Fibroblast of the conjunctiva (primary cell): ENCODE results near the gene BID.

Experiments used
- DNase-seq: peaks from one replicate; pipeline ENCODE4 v3.0.0-alpha.2; 2010; ENCODE audit warnings: low read depth

BID gene

GRCh38 chr22:17783312-17783711 lies 9.0 kb upstream of the BID start:
- DNase-seq = no peak

GRCh38 chr22:17782621-17783020 lies 8.4 kb upstream of the BID start:
- DNase-seq = no peak

DNA sequence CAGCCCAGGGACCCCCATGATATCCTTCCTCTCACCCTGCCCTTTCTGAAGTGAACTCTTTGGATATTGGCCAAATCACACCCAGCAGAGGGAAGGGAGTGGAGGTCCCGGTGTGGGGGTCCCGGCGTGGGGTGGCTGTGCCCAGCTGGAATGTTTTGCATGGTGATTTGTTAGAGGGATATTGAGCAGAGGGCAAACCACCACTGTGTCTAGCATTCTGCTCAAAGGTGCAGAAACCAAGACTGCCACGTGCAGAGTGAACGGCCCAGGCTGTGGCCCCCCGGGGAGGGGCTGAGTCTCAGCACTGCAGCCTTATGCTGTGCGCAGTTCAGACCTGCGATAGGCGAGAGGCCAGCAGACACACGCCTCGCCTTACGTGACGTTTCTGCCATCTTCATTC lies 7.9 kb upstream of the BID start:
- DNase-seq = no peak

DNA sequence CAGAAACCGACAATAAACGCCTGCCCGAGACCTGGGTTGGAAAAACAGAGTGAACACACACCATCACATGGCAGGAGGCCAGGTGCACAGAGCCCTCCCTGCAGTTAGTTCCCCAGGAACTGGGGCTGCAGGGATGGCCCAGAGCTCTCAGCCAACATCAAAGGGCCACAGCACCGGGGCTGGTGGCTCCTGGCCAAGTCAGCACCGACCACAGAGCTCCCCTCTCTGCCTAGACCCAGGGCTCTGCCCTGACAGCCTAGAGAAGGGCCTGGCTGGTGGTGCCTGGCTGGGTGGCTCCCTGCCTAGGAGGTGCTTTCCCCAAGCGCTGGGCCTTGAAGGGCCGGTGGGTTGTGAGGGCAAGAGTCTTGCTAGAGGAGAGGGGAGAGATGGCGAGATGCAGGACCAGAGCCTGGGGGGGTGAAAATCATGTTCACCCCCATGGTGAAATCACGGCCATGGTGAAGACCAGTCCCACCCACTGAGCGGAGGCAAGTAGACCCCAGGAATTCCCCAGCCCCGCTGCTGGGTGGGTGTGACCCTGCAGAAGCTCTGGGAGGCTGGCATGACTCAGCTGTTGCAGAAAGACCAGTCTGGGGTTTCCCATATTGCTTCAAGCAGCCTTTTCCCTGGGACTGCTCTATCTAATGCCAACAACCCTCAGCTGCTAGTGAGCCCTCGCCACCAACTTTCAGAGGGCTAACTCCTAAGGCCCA lies 7.2 kb upstream of the BID start:
- DNase-seq = peak; percentile 71

DNA sequence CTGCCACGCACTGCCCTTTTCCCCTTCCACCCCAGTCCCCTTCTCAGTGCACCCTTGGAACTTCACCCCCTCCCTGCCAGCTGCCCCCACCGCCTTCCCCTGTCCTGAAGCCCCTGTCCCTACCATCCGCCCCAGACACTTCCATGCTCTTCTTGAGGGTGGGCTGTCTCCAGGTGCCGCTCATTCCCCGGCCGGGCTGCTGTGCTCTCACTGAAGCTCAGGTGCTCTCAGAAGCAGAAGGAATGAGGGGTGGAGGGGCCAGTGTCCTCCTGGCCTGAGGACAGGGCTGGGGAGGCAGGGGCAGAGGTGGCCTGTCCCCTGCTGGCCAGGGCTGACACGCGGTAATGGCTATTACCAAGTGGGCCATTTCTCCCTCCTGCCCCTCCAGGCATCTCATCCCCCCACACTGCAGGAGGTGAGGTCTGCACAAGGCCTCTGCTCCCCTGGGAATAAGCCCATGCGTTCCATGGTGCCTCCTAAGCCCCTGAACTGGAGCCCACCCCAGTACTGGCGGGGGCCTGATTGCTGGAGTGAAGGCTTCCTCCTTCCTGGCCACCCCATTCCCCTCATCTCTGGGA lies 6.6 kb upstream of the BID start:
- no peak for DNase-seq

DNA sequence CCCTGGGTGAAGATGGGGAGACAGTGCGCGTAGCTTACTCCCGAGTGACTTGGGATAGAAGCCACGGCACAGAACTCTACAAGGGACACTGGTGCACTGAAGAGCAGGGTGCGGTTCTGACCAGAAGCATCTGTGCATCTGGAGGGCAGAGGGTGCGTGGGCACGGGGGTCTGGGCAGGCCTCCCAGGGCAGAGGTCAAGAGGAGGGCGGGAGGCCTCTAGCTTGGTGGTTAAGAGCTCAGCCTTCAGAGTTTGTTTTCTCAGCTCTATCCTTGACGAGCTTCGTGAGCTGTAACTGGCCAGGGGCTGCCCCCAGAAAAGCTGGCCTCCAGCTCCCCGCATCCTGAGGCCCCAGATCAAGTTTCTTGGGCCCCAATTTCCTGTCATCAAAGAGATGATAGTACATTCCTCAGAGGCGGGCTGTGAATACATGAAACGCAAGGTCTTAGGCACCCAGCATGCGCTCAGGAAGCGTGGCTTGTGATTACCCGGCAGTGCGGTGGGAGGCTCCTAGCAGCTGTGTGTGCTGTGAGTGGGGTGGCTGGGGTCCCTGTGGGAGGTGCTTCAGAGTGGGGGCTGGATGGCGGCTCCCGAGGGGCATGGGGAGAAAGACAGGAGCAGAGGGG lies 6.0 kb upstream of the BID start:
- DNase-seq = no peak

DNA sequence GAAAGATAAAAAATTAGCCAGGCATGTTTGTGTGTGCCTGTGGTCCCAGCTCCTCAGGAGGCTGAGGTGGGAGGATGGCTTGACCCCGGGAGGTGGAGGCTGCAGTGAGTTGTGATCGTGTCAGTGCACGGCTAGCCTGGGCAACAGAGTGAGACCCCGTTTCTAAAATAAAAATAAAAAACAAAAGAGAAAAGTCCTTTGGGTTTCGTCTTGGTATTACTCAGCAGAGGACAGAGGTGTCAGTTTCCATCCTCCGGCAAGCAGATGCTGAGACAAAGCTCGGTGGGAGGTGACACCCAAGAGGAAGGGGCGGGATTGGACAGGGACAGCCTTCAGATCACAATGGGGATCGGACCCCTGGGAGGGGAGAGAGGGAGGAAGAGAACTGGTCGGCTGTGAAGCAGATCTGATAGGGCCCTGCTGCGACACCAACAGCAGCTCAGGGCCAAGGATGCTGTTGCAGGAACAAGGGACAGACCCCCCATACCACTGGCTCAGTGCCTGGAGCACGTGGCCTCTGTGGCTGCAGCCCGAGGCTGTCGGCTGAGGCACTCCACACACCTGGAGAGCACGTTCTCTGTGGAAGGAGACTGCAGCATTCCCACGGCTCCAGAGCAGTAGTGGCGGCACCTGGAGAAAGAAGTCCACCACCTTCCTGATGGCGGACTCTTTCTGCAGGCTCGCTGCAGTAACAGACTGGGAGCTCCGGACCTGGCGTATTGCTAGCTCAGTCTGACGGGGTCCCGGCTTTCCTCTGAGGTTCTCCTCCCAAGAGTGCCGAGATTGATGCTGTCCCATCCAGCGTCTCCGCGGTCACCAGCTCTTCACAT lies 5.2 kb upstream of the BID start:
- no peak for DNase-seq

- no peak for DNase-seq
Measured at GRCh38 chr22:17778412-17778976, 4.2 kb upstream of the BID start.

- no peak for DNase-seq
Measured at GRCh38 chr22:17777717-17778044, 3.4 kb upstream of the BID start.

DNA sequence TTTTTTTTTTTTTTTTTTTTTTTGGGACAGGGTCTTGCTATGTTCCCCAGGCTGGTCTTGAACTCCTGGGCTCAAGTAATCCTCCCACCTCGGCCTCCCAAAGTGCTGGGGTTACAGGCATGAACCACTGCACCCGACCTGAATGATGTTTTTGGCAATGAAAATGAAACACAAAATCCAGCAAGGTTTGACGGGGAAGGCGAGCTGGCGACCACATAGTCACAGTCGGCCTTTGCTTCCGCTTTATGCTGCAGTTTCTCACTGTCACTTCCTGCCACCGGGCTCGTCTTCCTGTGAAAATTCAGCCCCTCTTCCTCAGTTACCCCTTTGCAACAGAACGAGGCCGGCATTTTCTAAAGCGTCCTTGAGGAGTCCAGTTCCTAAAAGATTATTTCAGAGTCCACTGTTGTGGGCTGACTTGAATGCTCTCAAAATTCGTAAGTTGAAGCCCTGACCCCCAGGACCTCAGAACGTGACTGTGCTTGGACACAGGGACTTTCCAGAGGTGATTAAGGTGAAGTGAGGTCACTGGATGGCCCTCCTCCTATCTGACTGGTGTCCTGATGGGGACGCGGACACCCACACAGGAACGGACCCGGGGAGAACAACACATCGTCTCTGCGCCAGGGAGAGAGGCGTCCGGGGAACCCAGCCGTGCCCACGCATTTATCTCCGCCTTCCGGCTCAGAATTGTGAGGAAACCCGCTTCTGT lies 2.9 kb upstream of the BID start:
- no peak for DNase-seq

- DNase-seq = no peak
Measured at GRCh38 chr22:17775781-17776465, 1.7 kb upstream of the BID start.

DNA sequence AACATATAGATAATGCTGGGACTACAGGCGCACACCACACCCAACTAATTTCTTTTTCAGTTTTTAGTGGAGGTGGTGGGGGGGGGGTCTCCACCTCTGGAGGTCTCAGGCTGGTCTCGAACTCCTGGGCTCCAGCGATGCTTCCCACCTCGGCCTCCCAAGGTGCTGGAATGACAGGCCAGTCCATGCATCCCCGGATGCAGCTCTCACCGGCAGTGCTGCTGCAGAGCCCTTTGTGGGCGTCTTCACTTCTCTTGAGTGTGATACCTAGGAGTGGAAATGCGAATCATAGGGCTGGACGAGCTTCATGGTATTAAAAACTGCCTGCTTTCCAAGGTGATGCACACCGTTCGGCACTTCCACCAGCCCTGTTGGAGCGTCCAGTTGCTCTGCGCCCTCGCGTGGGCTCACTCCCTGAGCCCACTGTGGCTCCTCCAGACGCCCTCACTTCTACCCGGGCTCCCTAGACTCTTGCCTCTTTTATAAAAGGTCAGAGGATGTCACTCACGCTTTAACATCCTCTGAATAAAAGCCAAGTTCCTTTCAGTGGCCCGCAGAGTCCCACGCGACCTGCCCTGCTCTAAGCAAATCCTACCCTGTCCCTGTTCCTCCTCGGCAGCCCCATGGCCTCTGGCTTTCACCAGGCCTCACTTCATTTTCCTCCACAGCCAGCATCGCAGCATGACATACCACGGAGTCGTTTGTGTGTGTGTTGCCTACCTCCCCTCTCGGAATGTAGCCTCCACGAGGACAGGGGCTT lies 837 bp upstream of the BID start:
- no peak for DNase-seq

DNA sequence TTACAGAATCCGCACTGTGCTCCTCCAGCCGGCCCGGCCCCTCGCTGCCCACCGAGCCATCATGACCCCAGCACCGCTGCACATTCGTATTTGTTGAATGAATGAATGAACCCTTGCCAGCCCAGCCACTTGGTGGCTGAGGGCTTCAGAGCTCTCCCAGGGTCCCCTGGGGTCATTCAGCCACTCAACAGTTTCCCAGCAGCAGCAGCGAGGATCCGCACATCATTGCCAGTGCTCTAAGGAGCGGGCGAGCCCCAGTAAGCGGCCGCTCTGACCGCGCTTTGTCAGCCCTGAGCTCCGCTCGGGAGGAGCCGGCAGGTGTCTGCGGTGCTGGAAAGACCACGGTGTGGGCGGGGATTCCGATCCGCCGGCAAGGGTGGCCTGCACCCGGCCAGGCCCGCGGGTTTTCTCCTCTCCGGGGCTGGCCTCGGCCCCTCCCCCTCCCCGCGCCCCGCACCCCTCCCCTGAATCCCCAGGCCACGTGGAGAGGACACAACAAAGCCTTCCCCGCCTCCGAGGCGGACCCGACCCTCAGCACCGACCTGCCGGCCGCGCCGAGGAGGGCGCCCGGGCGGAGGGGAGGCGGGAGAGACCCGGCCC lies 563 bp downstream of the BID start:
- DNase-seq = no peak

- no peak for DNase-seq
Measured at GRCh38 chr22:17772958-17773605, 1.2 kb downstream of the BID start.

DNA sequence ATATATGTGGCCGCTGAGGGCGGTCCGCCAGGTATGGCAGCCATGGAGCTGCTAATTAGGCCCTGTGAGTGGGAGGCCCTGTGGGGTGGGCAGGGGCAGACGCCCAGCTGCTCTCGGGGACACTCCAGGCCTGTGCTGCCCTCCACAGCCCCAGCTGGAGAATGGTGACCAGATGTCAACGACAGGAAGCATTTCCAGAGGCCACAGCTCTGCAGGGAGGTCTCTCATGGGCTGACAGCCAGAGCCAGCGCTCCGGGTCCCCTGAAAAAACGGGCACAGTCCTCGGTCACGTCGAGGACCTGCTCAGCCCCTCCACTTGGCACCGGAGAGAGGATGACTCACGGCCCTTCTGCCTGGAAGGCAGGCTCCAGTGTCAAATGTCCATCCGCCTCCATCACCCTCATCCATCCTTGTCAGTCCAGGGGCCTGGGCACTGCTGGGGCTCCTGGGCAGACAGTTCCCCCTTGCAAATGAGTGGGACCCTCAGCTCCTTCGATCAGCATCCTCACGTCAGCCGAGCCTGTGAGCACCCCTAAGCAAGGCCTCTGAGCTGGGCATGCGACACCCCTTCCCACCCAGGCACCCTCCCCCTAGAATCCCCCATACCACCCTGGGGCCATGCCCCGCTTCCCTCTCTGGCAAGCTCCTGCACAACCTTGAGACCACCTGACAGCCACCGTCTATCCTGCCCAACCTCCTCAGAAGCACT lies 1.9 kb downstream of the BID start:
- DNase-seq = no peak

DNA sequence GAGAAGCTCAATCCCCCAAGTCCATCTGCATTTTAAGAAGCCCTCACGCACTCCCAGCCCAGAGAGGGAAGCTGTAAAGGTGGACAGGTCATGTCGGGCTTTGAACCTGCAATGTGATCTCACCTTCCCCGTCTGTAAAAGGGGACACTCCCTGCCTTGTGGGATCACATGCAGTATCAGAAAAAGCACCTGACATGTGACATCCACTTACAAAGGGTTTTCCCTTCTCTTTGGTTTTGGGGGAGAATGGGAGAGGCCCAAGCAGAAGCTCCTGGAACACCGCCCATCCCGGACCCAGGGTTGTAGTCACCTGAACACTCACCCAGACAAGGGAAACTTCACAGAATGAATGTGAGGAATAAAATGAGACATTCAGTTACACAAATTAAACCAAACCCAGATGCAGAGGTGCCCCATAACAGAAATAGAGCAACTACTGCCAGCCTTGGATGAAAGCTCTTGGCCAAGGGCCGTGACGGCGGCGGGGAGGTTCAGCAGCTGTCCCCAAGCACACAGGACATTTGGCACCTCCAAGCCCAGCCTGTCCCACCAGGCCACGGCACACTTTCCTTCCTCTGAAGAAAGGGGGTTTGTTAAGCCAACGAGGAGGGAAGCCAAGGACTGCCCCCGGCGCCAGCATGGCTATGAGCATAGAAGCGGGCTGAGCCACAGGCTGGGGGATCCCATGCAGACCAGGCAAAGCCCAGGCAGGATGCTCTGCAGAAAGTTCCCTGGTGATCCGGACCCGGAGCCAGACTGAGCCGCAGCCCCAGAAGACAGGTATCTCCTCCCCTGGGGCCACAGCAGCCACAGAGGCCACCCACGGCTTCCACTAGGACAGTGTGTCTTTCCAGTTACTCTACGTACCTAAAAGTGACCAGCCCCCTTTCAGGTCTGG lies 3.8 kb downstream of the BID start:
- DNase-seq = no peak

DNA sequence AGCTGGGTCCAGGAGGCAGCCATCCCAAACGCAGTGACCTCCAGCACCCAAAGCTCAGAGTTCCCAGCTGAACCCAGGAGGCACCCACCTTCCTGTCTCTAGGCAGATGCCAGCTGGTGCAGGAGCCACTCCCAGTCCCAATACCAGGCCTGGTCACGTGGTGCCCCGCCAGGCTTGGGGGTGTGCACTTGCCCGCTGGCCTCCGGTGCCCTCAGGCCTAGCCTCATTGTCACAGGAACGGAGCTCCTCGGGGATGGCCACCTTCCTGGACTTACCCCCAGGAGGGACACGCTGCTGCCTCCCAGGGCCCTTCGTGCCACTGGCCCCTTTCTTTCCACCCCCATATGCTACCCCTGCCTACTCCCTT lies 4.6 kb downstream of the BID start:
- no peak for DNase-seq
